LNCaP clone FGC (cell line): ENCODE measurements around the gene KIFC1.
"Not testable (repeated sequence)": the region's sequence is repeated elsewhere in the genome, so short reads cannot be mapped to it uniquely, and the experiment has no call there.

Experiments
- DNase-seq: peaks from one replicate; pipeline ENCODE4 v3.0.0-alpha.2; 2011; ENCODE audit warnings: low read depth
- H3K4me3 ChIP-seq: 2 replicates; pipeline ENCODE4 v1.5.1; 2011; ENCODE audit warnings: mild to moderate bottlenecking, low read depth, low read length, control low read depth
- TF ChIP-seq, protein P1 (sequence below): IDR thresholded peaks from 2 replicates; pipeline ENCODE4 v1.5.1; 2012; ENCODE audit warnings: mild to moderate bottlenecking; ENCODE audit not compliant: control insufficient read depth, insufficient read depth; ENCODE audit errors: extremely low read depth

The KIFC1 gene

DNA sequence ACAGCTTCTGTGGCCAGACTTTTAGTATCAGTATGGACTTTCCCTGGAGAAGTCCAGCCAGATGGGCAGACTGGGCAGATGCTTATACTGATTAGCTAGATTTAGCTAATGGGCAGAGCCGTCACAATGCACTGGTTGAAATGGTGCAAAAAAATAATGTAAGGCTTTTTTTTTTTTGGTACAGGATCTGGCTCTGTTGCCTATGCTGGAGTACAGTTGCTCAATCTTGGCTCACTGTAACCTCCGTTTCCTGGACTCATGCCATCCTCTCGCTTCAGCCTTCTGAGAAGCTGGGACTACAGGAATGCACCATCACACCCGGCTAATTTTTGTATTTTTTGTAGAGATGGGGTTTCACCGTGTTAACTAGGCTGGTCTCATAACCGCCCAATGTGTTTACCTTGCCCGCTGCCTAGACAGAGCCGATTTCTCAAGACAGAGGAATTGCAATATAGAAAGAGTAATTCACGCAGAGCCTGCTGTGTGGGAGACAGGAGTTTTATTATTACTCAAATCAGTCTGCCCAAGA, 16.4 kb upstream of the KIFC1 start:
- TF ChIP-seq, protein P1, sequence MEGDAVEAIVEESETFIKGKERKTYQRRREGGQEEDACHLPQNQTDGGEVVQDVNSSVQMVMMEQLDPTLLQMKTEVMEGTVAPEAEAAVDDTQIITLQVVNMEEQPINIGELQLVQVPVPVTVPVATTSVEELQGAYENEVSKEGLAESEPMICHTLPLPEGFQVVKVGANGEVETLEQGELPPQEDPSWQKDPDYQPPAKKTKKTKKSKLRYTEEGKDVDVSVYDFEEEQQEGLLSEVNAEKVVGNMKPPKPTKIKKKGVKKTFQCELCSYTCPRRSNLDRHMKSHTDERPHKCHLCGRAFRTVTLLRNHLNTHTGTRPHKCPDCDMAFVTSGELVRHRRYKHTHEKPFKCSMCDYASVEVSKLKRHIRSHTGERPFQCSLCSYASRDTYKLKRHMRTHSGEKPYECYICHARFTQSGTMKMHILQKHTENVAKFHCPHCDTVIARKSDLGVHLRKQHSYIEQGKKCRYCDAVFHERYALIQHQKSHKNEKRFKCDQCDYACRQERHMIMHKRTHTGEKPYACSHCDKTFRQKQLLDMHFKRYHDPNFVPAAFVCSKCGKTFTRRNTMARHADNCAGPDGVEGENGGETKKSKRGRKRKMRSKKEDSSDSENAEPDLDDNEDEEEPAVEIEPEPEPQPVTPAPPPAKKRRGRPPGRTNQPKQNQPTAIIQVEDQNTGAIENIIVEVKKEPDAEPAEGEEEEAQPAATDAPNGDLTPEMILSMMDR: no peak
- peak; percentile 53 for DNase-seq
- no peak overlapping the region for H3K4me3 ChIP-seq

DNA sequence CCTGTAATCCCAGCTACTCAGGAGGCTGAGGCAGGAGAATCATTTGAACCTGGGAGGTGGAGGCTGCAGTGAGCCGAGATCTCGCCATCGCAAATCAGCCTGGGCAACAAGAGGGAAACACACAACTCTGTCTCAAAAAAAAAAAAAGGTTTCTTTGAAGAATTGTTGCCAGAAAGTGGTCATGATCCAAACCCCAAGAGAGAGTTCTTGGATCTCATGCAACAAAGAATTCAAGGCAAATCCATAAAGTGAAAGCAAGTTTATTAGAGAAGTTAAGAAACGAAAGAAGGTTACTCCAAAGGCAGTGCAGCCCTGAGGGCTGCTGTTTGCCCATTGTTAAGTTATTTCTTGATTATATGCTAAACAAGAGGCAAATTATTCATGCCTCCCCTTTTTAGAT, 14.5 kb upstream of the KIFC1 start:
- no peak overlapping the region for H3K4me3 ChIP-seq
- TF ChIP-seq, protein P1: no peak
- no peak for DNase-seq

DNA sequence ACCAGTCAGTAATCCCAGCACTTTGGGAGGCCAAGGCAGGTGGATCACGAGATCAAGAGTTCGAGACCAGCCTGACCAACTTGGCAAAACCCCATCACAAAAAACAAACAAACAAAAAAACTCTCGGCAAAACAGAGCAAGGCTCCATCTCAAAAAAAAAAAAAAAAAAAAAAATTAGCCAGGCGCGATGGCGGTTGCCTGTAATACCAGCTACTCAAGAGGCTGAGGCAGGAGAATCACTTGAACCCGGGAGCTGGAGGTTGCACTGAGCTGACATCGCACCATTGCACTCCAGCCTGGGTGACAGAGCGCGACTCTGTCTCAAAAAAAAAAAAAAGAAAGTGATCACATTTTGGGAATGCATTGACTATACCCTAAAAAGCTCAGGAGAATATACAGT, 12.4 kb upstream of the KIFC1 start:
- DNase-seq, H3K4me3 ChIP-seq: not testable (repeated sequence)

GRCh38 chr6:33380272-33380981, 11.2 kb upstream of the KIFC1 start:
- DNase-seq: no peak
- TF ChIP-seq, protein P1: no peak
- no peak overlapping the region for H3K4me3 ChIP-seq

- H3K4me3 ChIP-seq: no peak overlapping the region
- no peak for DNase-seq
- TF ChIP-seq, protein P1: no peak
Observed at GRCh38 chr6:33383427-33384185, 8.0 kb upstream of the KIFC1 start.

GRCh38 chr6:33384581-33385020, 7.0 kb upstream of the KIFC1 start:
- H3K4me3 ChIP-seq: no peak overlapping the region
- TF ChIP-seq, protein P1: no peak
- DNase-seq: no peak

- no peak overlapping the region for H3K4me3 ChIP-seq
- TF ChIP-seq, protein P1: no peak
- no peak for DNase-seq
Observed at GRCh38 chr6:33390173-33390572, 1.4 kb upstream of the KIFC1 start.
